Stimulated activated CD8-positive, alpha-beta memory T cell treated with anti-CD3 and anti-CD28 coated beads, Interleukin-15, amount 100 ng/mL, for 24 hours (primary cell): ENCODE measurements around the gene QRICH1.
A peak's percentile ranks its signal among the peaks of the same experiment; 100 is the strongest.

Source experiments
- DNase-seq: peaks from one replicate; pipeline ENCODE4 v3.0.0-alpha.2; 2020; ENCODE audit warnings: low read depth

The QRICH1 gene

DNA sequence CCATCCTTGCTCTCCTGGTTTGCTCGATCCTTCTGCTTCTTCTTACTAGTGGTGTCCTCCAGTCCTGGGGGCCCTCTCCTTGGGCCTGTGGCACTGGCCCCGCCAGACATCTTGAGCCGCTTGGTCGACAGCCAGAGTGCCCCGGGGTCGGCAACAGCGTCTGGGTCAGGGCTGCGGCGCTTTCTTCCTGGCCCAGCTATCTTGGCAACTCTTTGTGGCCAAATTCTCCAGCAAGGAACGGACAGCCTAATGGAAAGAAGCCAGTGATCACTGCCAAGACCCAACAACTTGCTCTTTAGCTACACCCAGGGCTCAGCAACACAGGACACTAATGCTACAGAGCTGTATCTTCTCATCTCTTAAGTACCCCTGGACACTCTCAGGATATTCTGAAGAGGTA is 25.2 kb upstream of the QRICH1 start:
- DNase-seq, result no peak

DNA sequence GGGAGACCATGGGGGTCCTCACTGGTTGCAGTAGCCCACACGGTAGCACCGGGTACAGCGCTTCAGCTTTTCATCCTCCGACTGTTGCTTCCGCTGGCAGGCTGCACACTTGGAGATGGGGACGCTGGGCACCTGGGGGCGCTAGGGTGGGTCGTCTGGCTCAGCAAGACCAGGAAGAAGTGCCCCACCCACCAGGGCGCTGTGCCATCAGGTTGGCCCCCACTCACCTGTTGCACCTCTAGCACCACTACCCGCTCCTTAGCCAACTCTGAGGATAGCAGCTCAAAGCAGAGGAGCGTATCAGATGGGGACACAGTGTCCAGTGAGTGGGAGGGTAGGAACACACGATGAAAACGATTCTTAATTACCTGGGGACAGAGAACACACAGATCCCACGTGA is 18.4 kb upstream of the QRICH1 start:
- DNase-seq, result no peak

DNA sequence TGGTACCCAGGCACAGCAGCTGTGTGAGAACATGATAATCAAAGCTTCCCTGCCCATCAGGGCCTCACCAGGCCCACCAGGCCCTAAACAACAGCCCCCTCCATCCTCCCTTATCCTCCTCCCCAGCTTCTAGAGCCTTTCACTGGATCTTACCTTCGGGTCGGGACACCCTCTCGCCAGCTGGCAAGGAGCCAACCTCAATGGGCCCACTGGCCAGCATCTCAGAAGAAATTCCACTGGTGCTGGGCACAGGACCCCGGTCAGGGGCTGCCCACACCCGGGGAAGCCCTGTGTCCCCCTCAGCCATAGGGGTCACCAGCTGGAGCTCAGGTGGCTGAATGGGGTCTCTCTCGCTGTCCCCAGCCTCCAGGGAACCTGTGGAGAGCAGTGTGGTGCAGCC is 17.5 kb upstream of the QRICH1 start:
- DNase-seq, result no peak

DNA sequence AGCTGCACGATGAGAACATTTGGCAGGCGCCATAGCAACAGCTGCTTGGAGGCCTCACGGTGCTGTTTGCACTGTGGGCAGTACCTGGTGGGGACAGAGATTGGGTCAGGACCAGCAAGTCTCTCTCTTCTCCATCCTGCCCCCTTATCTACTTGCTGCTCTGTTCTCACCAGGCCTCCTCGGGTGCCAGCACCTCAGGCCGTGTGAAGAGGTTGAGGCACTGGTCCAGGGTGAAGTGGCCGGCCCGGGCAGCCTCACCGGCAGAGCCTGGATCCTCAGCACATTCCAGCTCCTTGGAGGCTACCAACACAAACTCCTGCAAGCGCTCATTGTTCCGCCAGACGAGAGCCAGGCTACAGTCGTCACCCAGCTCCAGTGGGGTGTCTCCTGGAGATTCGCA is 16.9 kb upstream of the QRICH1 start:
- DNase-seq, result no peak

DNA sequence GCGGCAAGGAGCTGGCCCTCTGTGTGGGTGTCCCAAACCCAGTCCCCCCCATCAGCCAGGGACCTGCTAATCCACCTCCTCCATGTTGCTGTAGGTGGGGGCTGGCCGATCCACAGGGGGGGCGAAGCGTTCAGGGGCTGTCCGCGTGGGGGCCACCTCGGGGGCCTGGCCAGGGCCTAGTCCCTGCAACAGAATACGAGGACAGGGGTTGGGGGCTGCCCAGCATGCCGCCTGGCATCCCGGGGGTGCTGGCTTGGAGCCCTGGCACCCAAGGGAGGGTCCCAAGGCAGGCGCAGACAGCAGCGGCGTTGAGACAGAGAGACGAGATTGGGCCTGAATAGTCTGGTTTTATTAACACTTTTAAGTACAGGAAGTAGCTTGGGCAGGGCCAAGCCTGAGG is 14.5 kb upstream of the QRICH1 start:
- DNase-seq, result no peak

DNA sequence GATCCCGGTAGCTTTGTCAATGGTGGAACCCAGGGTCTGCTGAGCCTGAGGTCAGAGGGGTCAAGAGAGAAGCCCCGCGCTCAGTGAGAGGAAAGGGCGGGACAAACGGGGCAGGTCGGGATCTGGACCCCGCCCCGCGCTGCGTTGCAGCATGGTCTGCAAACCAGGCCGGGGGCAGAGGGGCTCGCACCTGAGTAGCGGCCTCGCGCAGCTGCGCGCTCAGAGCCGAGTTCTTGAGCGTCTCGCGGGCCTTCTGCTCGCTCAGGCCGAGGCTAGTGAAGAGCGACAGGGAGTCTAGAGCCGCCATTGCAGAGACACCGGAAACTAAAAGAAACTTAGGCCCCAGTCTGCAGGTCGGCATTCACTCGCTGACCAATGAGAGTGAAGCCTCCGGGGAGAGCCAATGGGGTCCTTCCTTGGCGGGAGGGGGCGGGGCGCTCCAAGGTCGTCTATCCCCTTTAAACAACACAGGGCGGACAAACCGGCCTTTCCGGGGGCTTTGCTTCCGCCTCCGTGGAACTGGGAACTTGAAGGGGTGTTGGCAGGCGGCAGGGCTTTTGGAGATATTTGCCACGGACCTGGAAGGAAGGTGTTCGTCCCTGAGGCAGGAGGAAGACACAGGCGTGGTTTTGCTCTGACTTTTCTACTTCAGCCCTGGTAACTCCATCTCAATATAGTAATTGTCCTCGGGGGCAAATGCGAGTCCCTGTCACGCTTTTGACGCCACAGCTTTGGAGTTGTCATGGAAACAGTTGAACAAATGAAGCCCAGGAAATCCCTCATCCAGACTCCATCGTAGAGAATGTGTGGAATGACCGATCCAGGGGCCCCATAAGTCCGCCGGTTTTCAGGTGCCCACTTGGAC is 10.8 kb upstream of the QRICH1 start, which contains the start of gene QARS1:
Gene QARS1, minus strand, starts transcription at position 331 of the 865 bp plus-strand sequence. Its CDS starts 24 bp downstream, at position 307.
- DNase-seq, result peak; percentile 72

DNA sequence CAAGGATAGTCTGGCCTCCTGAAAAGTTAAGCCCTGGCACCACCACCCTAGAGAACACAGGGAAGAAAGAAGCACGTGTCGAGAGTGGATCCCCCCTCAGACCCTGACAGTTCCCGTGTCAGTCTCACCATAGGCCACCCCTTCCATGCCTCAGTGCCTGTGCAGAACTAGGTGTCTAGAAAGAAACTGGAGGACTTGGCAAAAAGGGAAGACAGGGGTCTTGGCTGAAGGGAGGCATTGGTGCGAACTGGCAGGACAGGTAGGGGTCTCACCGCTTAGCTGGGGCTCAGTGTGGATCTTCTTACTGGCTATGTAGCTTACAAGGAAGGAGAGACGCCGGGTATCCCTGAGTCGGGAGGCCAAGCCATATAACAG is 10.2 kb upstream of the QRICH1 start:
- DNase-seq, result no peak

DNA sequence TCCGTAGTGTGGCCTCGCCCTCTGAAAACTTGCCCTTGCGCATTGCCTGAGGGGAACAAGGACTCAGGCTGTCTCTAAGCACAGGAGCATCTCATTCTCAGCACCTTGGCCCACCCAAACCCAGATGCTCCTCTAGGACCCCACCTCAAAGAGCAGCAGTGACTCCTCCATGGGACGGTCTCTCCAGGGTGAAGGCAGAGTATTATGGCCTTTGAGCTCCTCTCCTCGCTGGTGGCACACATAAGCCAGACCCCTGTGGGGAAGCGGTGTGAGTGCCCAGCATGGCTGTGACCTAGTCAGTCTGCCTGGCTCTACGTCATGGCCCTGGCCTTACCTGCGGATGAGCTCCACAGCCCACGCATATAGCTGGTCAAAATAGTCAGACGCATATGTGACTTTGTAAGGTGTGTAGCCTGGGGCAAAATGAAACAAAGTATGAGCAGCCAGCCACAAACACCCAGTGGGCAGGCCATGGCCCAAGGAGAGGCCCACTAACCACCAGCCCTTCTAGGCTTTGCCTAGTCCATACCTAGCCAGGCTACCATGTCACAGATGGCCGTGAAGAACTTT is 6.3 kb upstream of the QRICH1 start:
- no peak for DNase-seq

DNA sequence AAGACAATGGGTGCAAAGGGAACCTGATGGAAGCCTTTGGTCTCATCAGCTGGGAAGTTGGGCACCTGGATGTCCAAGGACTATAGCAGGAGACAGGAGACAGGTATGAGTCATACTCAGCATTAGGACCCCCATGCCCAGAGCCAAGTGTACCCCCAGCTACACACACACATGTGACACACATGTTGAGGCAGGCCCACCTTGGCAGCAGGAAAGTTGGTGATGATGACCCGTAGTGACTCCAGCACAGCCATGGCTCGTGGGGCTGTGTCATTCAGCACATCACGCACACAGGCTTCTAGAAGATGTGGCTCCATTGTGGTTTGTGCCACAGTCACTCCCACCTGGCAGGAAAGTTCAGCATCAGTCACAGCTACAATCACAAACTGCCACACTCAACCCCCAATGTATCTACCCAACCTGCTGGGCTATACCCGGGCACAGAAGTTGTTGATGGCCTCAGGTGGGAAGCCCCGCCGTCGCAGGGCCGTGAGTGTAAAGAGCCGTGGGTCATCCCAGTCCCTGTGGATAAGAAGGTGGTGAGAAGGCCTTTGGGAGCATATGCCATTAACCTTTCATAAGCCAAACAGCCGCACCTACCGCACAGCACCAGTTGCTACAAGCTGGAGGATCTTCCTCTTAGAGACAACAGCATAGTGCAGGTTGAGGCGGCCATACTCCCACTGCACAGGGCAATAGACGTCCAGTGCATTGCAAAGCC is 5.2 kb upstream of the QRICH1 start:
- DNase-seq, result no peak

DNA sequence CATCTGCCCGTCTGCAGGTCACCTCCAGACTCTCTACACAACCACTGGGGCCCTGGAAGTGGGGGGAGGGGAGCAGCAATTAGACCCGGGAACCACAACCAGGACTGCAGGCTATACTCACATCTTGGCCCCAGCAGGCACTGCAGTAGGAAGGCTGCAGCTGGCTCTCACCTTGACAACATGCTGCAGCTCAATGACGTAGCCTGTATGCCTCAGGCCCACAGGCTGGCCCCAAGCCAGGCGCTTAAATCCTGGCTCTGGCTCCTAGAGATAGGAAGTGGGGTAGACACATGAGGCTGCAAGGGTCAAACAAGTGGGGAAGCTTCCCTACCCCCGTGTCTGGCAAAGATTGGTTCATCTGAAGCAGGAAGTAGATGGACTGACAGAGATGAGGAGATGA is 4.6 kb upstream of the QRICH1 start:
- no peak for DNase-seq

DNA sequence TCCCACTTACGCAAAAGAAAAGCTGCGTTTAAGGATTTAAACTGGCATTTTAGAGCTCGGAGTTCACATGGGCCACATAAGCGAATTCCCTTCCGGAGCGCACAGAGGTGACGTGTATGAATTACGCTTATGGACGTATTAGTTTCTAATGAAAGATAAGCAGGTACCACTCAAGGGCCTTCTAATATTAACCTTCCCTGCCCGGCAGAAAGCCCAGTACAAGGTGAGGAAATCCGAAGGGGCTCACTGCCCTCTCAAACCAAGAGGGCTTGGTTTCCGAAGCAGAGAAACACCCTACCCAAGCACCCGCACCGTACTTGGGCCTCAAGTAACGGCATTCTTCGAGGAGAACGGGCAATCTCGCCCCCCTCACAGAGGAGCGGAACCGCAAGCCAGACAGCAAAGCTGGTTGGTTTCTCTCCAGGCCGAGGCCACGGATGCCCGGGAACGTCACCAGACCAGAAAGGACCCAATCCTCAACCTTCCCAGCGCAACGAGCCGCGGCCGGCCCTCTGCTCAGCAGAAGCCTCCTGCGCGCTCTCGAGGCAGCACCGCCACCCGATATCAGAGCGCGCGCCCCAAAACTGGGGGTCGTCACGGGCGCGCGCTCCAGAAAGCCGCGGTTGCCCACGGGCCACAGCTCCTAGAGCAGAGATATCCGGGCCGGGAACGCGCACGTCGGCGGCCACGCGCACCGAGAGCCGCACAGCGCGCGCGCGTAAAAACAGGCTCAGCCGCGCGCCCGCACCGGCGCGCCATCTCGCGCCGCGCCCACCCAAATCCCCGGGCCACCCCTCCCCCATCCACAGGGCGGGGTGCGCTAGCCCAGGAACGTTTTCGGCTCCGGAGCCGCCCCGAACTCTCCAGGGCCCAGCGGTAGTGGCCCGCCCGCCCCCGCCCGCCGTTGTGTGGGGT is 676 bp downstream of the QRICH1 start:
- peak; percentile 73 for DNase-seq

DNA sequence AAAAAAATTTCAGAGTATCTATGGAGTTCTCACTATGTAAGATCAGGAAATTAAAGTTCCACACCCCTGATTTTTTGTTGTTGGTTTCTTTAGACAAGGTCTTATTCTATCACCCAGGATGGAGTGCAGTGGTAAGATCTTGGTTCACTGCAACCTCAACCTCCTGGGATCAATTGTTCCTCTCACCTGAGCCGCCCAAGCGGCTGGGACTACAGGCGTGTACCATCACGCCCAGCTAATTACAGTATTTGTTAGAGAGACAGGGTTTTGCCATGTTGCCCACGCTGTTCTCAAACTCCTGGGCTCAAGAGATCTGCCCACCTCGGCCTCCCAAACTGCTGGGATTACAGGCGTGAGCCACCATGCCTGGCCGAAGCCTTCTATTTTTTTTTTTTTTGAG is 12.4 kb downstream of the QRICH1 start:
- no peak for DNase-seq

DNA sequence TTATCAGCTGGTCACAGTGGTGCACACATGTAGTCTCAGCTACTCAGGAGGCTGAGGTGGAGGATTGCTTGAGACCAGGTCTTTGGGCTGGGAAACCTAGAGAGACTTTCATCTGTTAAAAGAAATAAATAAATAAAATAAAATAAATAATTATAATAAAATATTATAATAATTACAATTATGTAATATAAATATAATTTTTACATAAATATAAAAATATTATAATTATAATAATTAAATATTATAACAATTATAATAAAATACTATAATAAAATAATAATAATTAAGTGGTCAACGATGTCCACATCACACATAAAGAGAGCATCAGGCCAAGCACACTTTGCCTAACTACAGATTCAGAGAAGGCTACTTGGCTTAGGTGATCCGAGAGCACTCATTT is 14.6 kb downstream of the QRICH1 start:
- DNase-seq, result no peak

DNA sequence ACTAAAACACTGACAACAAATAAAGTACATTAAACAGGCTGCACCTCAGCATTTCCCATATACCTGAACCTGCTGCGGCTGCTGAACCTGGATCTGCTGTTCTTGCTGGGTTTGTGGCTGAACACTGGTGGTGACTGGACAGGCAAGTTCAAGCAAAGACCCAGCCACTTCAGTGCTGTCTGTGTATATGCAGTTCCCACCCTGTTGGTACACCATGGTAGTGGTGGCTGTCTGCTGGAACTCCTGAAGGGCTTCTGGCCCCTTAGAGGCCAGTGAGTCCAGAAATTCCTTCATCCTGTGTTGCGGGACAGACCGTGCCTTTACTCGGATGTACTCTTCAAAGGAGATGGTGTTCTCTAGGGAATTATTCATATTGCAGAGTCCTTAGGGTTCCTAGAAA is 17.2 kb downstream of the QRICH1 start:
- DNase-seq, result no peak

DNA sequence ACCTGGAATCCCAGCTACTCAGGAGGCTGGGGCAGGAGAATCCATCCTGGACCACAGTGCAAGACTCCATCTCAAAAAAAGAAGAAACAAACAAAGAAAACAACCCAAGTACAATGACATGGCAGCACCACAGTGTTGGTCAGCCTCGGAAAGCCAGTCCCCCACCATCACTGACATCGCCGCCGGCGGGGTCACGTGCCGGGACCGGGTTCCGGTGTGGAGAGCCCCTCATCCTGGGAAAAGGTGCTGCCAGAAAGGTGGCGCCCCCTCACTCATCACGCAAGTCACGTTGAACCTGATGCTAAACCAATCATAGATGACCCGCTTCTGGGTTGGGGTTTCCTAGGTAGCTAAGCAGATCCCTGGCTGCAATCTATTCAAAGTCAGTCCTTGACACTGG is 17.8 kb downstream of the QRICH1 start:
- no peak for DNase-seq

DNA sequence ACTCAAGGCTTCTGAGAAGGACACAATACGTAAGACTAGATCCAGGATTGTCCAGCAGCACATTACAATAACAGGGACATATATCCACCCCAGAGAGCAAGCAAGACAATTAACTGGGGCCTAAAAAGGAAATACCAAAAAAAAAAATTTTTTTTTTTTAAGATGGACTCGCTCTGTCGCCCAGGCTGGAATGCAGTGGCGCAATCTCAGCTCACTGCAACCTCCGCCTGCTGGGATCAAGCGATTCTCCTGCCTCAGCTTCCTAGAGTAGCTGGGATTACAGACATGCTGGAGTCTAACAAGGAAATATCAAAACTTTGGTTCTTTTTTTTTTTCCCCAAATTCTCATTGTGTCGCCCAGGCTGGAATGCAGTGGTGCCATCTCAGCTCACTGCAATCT is 35.9 kb downstream of the QRICH1 start:
- DNase-seq, result no peak

DNA sequence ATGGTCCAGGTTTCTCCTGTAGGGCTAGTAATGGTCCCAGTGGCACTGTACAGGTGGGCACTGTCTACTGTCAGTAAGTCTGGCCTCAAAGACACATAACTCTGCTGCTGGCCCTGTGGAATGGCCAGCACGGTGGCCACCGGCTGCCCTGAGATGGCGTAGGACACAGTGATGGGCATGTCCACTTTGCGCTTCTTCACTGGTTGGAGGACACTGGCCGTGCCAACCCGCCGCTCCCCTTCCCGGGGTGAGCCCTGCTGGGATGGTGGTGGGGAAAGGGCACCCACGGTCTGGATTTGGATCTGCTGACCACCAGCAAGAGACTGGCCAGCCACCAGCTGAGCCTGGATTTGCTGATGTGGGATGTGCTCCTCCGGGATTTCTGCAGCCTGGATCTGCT is 36.6 kb downstream of the QRICH1 start:
- no peak for DNase-seq

DNA sequence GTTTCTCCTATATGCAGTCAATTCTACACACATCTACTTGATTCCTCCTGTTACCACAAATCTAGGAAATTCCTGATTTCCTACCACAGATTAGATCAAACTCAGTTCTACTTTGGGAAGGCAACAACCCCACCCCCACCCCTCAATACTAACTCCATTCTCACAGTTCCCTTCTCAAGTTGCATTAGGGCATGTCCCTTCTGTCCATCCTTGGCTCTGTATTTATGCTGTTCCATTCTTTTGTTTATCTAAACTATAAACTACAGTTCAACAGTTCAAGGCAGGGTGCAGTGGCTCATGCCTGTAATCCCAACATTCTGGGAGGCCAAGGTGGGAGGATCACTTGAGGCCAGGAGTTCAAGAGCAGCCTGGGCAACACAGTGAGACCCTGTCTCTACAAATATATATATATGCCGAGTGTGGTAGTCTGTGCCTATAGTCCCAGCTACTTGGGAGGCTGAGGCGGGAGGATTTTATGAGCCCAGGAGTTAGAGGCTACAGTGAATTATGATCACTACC is 39.5 kb downstream of the QRICH1 start:
- no peak for DNase-seq

DNA sequence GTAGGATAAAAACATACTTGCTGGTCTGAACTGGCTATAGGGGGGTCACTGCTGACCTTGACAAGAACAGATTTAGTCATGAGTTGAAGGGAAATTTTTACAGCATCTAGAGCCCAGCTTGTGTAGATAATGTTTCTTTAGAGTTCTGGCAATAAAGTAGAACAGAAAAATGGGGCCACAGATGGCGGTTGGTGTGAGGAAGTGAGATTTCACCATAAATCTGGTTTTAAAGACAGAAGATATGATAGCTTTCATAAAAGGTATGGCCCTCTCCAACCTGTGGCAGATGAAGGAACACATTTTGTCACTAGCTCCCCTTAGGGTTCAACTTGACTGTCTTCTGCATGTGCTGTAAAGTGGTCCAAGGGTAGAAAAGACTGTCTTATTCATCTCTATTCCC is 40.3 kb downstream of the QRICH1 start:
- no peak for DNase-seq

DNA sequence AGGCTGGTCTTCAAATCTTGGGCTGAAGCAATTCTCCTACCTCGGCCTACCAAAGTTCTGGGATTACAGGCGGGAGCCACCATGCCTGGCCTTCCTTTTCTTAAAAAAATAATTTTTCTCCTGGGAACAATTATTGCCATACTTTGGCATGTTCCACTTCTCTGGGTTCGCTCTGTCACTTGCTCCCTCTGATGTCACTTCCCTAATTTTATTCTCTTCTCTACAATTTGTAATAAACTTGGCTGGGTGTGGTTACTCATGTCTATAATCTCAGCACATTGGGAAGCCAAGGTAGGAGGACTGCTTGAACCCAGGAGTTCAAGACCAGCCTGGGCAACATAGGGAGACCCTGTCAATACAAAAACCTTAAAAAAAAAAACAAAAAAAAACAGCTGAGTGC is 58.6 kb downstream of the QRICH1 start:
- no peak for DNase-seq

DNA sequence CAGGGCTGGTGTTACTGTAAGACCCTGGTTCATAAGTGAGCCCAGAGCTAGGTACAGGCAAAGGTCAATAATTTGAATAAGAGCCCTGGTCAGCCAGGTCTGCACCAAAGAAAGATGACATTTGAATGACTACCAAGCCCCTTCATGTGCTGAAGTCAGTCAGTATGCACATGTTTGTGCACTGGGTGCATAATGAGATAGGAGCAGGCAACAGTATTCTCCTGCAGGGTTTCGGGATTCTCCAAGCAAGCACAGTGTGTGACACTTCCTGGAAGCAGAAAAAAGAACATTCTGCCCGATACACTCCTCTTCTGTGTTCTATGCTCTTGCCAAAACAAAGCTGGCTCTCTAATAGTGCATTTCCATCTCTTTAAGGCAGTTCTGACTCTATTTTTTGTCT is 59.2 kb downstream of the QRICH1 start:
- no peak for DNase-seq
